Transverse colon (tissue), 4 donors: ENCODE measurements around the gene SNRPA1. TPM values are rescaled to one million over a fixed set of nuclear protein-coding genes. Genes with fewer than 3 reads are reported as not detected.

Source experiments
- DNase-seq: peaks from one replicate; pipeline ENCODE4 v3.0.0-alpha.2; 2019
- H3K27ac ChIP-seq, 4 donors: fragments of 200-600 bp; sonication (generic); 2 replicates each; pipeline ENCODE4 v1.5.1; 2016 to 2018; ENCODE audit warnings: inconsistent platforms in 4 of 4
- H3K27me3 ChIP-seq: fragments of 200-600 bp; sonication (generic); 2 replicates; pipeline ENCODE4 v1.5.1; 2017; ENCODE audit warnings: inconsistent platforms
- H3K36me3 ChIP-seq, 4 donors: fragments of 200-600 bp; sonication (generic); 2 replicates each; pipeline ENCODE4 v1.5.1; 2017 to 2019; ENCODE audit warnings: inconsistent platforms in 4 of 4
- H3K4me1 ChIP-seq, 4 donors: fragments of 200-600 bp; sonication (generic); 2 replicates each; pipeline ENCODE4 v1.5.1; 2017 to 2020; ENCODE audit warnings: inconsistent platforms in 4 of 4
- H3K4me3 ChIP-seq, 4 donors: fragments of 200-600 bp; sonication (generic); 1 replicate in 1 of 4; 2 replicates in 3 of 4; pipeline versions ENCODE4 v1.5.1 to v1.6.1; 2017 to 2019; ENCODE audit warnings: inconsistent platforms in 4 of 4
- H3K9me3 ChIP-seq, 2 donors: fragments of 200-600 bp; sonication (generic); 2 replicates each; pipeline ENCODE4 v1.5.1; 2017 to 2019; ENCODE audit warnings: inconsistent platforms in 2 of 2
- CTCF ChIP-seq, 5 experiments: fragments of 200-600 bp in 3 of 5; fragments of 450-650 bp in 2 of 5; sonication (generic) in 3 of 5; IDR thresholded peaks; 1 replicate in 2 of 5; 2 replicates in 3 of 5; pipeline ENCODE4 v1.5.1; 2016 to 2017; ENCODE audit warnings: antibody characterized with exemption in 5 of 5, inconsistent platforms in 3 of 5, mild to moderate bottlenecking in 2 of 5, moderate library complexity in 1 of 5
- EP300 ChIP-seq: sonication (generic); formaldehyde crosslinking; IDR thresholded peaks from one replicate; pipeline ENCODE4 v1.6.1; 2017; ENCODE audit warnings: antibody characterized with exemption, low read depth
- POLR2A ChIP-seq: fragments of 450-650 bp; IDR thresholded peaks from one replicate; pipeline ENCODE4 v1.6.1; 2016; ENCODE audit warnings: antibody characterized with exemption, mild to moderate bottlenecking, moderate library complexity
- POLR2AphosphoS5 ChIP-seq, 3 donors: sonication (generic); formaldehyde crosslinking; IDR thresholded peaks; one replicate each; pipeline ENCODE4 v1.6.1; 2016; ENCODE audit warnings: antibody characterized with exemption in 3 of 3
- WGBS, 2 donors: methylation state at CpG; one replicate each; pipeline ENCODE4 v1.1.5; 2018; ENCODE audit warnings: low coverage in 1 of 2; 5-methylcytosine and 5-hydroxymethylcytosine counted together
- in situ Hi-C, 4 donors: fragments of 200-750 bp; cut with MboI; loops; one replicate each; pipeline versions ENCODE4 v1.15.0 to v1.15.1; 2017; ENCODE audit warnings: low sequenced_read_pairs in 3 of 4, low pct_ligation_motif_present in 1 of 4, low pct_unique_long_range_greater_than_20kb in 1 of 4
- intact Hi-C: fragments of 100-400 bp; cut with DNase I; formaldehyde crosslinking; loops from one replicate; pipeline ENCODE4 v1.15.1; 2023; ENCODE audit warnings: low total_unique reads
- total RNA-seq, 4 donors: library from RNA; depleted of rRNA; stranded (reverse); fragments of >200 nt; gene quantifications; one replicate each; pipeline ENCODE4 v1.1.0, GENCODE V29; 2016

SNRPA1 gene
- total RNA-seq, 4 donors from 2014 or later: 7.8 to 54.0 (median 25.8) TPM

- H3K4me3 ChIP-seq: no peak overlapping the region
- 87 to 94% methylated on average over 10 to 21 of the region's 21 CpGs for WGBS, 2 donors
- no peaks in the 10 kb centered on the region for H3K27me3 ChIP-seq
- TF ChIP-seq POLR2AphosphoS5 (IDR thresholded peaks at IDR 0.05): no peak
- TF ChIP-seq EP300: no peak
- TF ChIP-seq POLR2A: no peak
- TF ChIP-seq CTCF (IDR thresholded peaks at IDR 0.05): no peak
- in situ Hi-C loops (loop anchor here in 1 of 4 donors (25.0 kb wide), 1 partner anchor 165 kb away; the partner anchor contains the start of gene PCSK6), intact Hi-C loops (no loop called here)
- no peak overlapping the region for H3K27ac ChIP-seq
- no peaks in the 10 kb centered on the region for H3K9me3 ChIP-seq
- no peak for DNase-seq
- peaks cover 0 to 3% (median 0%) of the 10 kb centered on the region in 4 donors for H3K4me1 ChIP-seq
- H3K36me3 ChIP-seq: no peaks in the 10 kb centered on the region
Observed at GRCh38 chr15:101322016-101322695, 27.1 kb upstream of the SNRPA1 start.

GRCh38 chr15:101320501-101321052, 25.5 kb upstream of the SNRPA1 start:
- peak overlapping the region in 1 of 4 donors; percentile 15 for H3K27ac ChIP-seq

GRCh38 chr15:101318839-101319238, 23.8 kb upstream of the SNRPA1 start:
- no peaks in the 10 kb centered on the region for H3K27me3 ChIP-seq
- H3K4me1 ChIP-seq: no peaks in the 10 kb centered on the region
- intact Hi-C loops: no loop called here
- in situ Hi-C loops: loop anchor here in 1 of 4 donors (25.0 kb wide), 1 partner anchor 168 kb away; the partner anchor contains the start of gene PCSK6
- H3K9me3 ChIP-seq: no peaks in the 10 kb centered on the region
- DNase-seq: no peak
- TF ChIP-seq POLR2A: no peak
- TF ChIP-seq EP300: no peak
- TF ChIP-seq POLR2AphosphoS5 (IDR thresholded peaks at IDR 0.05): no peak
- no peak for TF ChIP-seq CTCF (IDR thresholded peaks at IDR 0.05)
- no peak overlapping the region for H3K4me3 ChIP-seq
- no peak overlapping the region for H3K27ac ChIP-seq
- H3K36me3 ChIP-seq: no peaks in the 10 kb centered on the region
- WGBS, 2 donors: 73% methylated on average over 7 of the region's 7 CpGs; no CpG with 5 or more reads in 1 of the 2 donors

More at GRCh38 chr15:101320501-101321052, 25.5 kb upstream of the SNRPA1 start:
- Histone ChIP-seq H3K4me3 (no peak overlapping the region), H3K27me3 (no peaks in the 10 kb centered on the region), H3K4me1 (peaks cover 0 to 3% (median 0%) of the 10 kb centered on the region in 4 donors), H3K9me3 (no peaks in the 10 kb centered on the region), H3K36me3 (no peaks in the 10 kb centered on the region)
- intact Hi-C loops (no loop called here), in situ Hi-C loops (loop anchor here in 1 of 4 donors (25.0 kb wide), 1 partner anchor 167 kb away; the partner anchor contains the start of gene PCSK6)
- WGBS, 2 donors: 31 to 51% methylated on average over 9 to 21 of the region's 21 CpGs
- TF ChIP-seq POLR2A (no peak), POLR2AphosphoS5 (IDR thresholded peaks at IDR 0.05) (no peak), CTCF (IDR thresholded peaks at IDR 0.05) (peak in 3 of 5 experiments; percentile 7 to 19 (median 11)), EP300 (no peak)
- DNase-seq: peak; percentile 52

GRCh38 chr15:101318147-101318819, 23.2 kb upstream of the SNRPA1 start:
- Histone ChIP-seq H3K9me3 (no peaks in the 10 kb centered on the region), H3K4me3 (no peak overlapping the region), H3K27me3 (no peaks in the 10 kb centered on the region), H3K4me1 (no peaks in the 10 kb centered on the region), H3K36me3 (no peaks in the 10 kb centered on the region), H3K27ac (no peak overlapping the region)
- TF ChIP-seq POLR2AphosphoS5 (IDR thresholded peaks at IDR 0.05) (no peak), EP300 (no peak)
- in situ Hi-C loops: loop anchor here in 1 of 4 donors (25.0 kb wide), 1 partner anchor 169 kb away; the partner anchor contains the start of gene PCSK6
- DNase-seq: no peak
- intact Hi-C loops: no loop called here
- WGBS, 2 donors: 83 to 86% methylated on average over 2 to 20 of the region's 20 CpGs
